Dermis blood vessel endothelial cell (primary cell): ENCODE data around the gene LAMC2. TPM values are rescaled to one million over a fixed set of nuclear protein-coding genes. Genes with fewer than 3 reads are reported as not detected.

ENCODE experiments used
- DNase-seq: peaks from one replicate; pipeline ENCODE4 v3.0.0; 2010
- total RNA-seq: library from RNA; depleted of rRNA; stranded (reverse); fragments of >200 nt; gene quantifications from 2 replicates; pipeline ENCODE4 v1.2.3, GENCODE V29; 2014

The LAMC2 gene
- total RNA-seq, 1 donor from 2014 or later = 1.5 TPM

DNA sequence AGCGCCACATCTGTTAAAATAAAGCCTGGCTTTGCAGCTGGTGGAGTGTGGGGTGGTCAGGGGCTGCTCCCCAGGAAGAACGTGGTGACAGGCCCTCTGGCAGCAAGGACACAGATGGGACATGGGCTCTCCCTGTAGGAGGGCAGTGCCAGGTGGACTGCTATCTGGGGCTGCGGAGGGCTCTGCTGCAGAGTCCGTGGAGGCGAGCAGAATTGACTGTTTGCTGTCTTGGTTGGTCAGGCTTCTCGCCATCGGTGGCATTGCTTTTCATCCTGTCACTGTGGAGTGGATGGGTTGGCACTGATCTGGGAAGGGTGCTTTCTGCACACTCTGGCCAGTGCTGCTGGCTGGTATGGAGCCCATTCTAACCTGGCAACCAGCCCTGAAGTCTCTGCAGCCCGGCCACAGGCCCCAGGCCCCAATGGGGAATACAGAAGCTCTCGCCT, 103.0 kb downstream of the LAMC2 start:
- no peak for DNase-seq

DNA sequence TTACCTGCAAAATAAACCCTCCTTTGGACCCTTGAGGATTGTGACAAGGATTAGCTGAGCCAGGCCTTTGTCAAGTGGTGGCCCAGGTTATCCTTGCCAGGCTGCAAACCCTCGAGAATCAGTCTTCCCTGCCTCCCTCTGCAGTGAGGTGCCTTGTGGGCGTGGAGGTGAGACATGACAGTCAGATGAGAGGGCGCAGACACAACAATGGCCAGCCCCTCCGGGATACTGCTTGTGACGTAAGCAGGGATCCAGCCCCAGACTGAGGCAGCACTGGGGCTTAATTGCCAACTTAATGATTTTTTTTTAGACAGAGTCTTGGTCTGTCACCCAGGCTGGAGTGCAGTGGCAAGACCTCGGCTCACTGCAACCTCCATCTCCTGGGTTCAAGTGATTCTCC, 104.6 kb downstream of the LAMC2 start:
- DNase-seq = no peak

DNA sequence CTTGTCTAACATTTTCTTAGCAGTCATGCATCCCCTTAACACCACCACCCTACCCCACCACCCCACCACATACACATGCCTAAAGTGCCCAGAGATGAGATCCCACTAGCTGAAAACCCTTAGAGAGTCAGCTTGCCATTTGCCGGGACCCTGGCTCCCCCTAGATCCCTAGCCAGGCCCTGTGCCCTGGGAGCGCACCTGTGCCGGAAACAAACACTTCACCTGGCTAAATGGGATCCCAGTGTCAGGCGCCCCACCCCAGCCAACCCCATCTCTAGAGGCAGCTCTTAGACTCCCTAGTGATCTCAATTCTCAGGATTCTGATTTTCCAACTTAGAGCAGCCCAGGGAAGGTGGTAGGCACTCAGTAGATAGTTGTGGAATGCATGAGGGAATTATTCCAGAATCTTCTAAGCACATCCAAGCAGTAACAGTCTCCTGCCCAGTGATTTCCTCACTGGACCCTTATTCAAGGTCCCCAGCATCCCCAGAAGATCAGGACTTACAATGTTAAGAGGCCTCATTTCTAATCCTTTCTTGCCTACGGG, 105.2 kb downstream of the LAMC2 start:
- no peak for DNase-seq

DNA sequence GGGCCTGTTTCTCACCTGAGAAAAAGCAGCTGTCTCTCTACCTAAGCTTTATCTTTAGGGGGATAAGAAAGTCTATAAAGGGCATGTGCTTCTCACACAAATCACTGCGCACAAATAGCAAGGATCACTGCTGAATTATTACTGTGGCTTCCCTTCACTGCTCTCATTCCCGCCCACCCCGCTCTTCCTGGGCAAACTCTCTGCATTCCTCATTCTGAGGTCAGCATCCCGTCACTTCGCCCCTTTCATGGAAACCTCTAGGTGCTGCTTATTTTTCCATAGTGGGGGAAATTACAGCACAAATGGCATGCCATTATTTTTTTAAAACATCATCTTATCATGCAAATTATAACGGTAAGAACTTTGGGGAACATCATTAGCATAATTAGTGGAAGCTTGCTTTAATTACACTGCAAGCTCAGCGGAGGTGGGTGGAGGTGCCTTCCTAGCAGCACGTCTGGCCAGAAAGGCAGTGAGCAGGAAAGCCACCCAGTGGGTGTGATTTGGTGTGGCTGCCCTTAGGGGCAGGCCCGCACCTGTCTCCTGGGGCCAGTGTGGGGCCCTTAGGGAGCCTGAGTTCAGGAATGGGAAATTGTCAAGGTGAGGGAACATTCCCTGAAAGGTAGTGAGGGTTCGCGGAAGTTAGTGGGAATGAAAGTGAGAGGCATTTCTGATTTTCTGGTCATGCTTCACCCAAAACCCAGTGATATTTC, 105.9 kb downstream of the LAMC2 start:
- peak; percentile 78 for DNase-seq

DNA sequence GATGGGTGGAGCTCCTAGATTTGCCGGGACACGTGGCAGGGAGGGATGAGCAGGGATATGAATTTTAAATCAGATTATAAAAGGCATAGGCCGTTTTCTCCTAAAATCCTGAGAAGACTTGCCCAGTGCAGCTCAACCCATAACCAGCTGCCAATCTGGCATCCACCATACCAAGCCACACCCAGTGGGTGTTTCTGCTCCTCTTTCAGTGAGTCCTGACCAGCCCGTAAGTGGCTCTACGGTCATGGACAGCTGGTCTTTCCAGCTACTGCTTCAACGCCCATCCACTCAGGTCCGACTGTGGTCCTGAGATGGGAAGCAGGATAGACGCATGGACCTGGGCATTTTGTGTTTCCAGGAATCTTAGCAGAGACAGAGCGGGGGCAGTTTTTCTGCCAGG, 107.2 kb downstream of the LAMC2 start:
- no peak for DNase-seq

DNA sequence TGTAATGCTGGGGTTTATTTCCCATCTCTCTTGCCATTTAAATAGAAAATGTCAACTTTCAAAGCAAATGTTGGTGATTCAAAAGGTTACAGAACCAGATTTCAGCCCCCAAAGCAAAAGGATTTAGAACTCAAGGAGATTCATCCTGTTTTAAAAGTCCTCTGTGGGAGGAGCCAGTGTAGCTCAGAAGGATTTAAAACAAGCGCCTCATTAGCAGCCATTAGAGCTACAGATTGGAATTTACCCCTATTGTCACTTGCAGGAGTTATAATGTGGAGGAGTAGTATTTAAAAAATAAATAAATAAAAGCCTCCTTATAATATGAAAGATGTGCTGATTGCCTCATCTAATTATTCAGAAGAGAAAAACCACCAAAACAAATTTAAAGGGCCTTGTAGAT, 107.8 kb downstream of the LAMC2 start:
- DNase-seq = no peak

Other genes starting within 250 kb of the LAMC2 start
- gene SHCBP1L, start 233.1 kb upstream of the LAMC2 start, total RNA-seq = under 0.01 TPM in 1 of 2 replicates, not detected in the other
- gene LAMC1, start 162.8 kb upstream of the LAMC2 start, total RNA-seq = 586 and 802 TPM in 2 replicates
- gene NMNAT2, start 232.1 kb downstream of the LAMC2 start, total RNA-seq = 0.28 and 0.68 TPM in 2 replicates